Smooth muscle cell (in vitro differentiated cells): ENCODE measurements around the gene PHETA1. TPM values are rescaled to one million over a fixed set of nuclear protein-coding genes. Genes with fewer than 3 reads are reported as not detected.

Experiments used
- DNase-seq: peaks from one replicate; lab custom pipeline; 2025; ENCODE audit not compliant: unreplicated experiment; lab: John Stamatoyannopoulos, UW
- H2AFZ ChIP-seq: fragments of 200-600 bp; sonication (generic); 2 replicates; pipeline ENCODE4 v1.6.0; 2016; ENCODE audit warnings: antibody characterized with exemption, low read depth, mild to moderate bottlenecking
- H3F3A ChIP-seq: fragments of 200-600 bp; sonication (generic); 2 replicates; pipeline ENCODE4 v1.6.0; 2017; ENCODE audit warnings: antibody characterized with exemption, low read depth
- H3K27ac ChIP-seq: fragments of 200-600 bp; sonication (generic); 2 replicates; pipeline ENCODE4 v1.5.1; 2016; ENCODE audit warnings: low read depth, mild to moderate bottlenecking
- H3K27me3 ChIP-seq: fragments of 200-600 bp; sonication (generic); 2 replicates; pipeline ENCODE4 v1.6.1; 2016; ENCODE audit warnings: low read depth, mild to moderate bottlenecking
- H3K36me3 ChIP-seq: fragments of 200-600 bp; sonication (generic); 2 replicates; pipeline ENCODE4 v1.5.1; 2016; ENCODE audit warnings: low read depth
- H3K4me1 ChIP-seq: fragments of 200-600 bp; sonication (generic); 2 replicates; pipeline ENCODE4 v1.5.1; 2016; ENCODE audit warnings: low read depth
- H3K4me2 ChIP-seq: fragments of 200-600 bp; sonication (generic); 2 replicates; pipeline ENCODE4 v1.6.0; 2016; ENCODE audit warnings: mild to moderate bottlenecking
- H3K4me3 ChIP-seq: fragments of 200-600 bp; sonication (generic); 2 replicates; pipeline ENCODE4 v1.5.1; 2016; ENCODE audit warnings: mild to moderate bottlenecking
- H3K79me2 ChIP-seq: fragments of 200-600 bp; sonication (generic); 2 replicates; pipeline ENCODE4 v1.6.0; 2016; ENCODE audit warnings: low read depth, mild to moderate bottlenecking
- H3K9ac ChIP-seq: fragments of 200-600 bp; sonication (generic); 2 replicates; pipeline ENCODE4 v1.6.0; 2016; ENCODE audit warnings: low read depth
- H3K9me3 ChIP-seq: fragments of 200-600 bp; sonication (generic); replicated peaks from 2 replicates; pipeline ENCODE4 v1.5.1; 2016; ENCODE audit warnings: low read depth
- H4K20me1 ChIP-seq: fragments of 200-600 bp; sonication (generic); 2 replicates; pipeline ENCODE4 v1.6.0; 2016; ENCODE audit warnings: low read depth
- WGBS: methylation state at CpG from one replicate; pipeline ENCODE4 v1.1.7; 2016; ENCODE audit warnings: low lambda C conversion rate; 5-methylcytosine and 5-hydroxymethylcytosine counted together
- polyA plus RNA-seq: library from polyadenylated mRNA; unstranded; fragments of >200 nt; fragmentation: Nextera tagmentation; extraction: Ambion mirVana; gene quantifications from 2 replicates; pipeline ENCODE4 v1.2.1, GENCODE V29; 2016
- small RNA-seq: library from RNA; depleted of rRNA; stranded (forward); fragments of <200 nt; gene quantifications from one replicate; pipeline ENCODE3, GENCODE V24; 2014
- total RNA-seq: library from RNA; depleted of rRNA; stranded (reverse); fragments of >200 nt; gene quantifications from 2 replicates; pipeline ENCODE4 v1.2.3, GENCODE V29; 2014
- TF ChIP-seq, protein P1 (sequence below): fragments of 200-600 bp; sonication (generic); IDR thresholded peaks from 2 replicates; pipeline ENCODE4 v1.5.1; 2017; ENCODE audit warnings: borderline replicate concordance, mild to moderate bottlenecking, antibody characterized with exemption; ENCODE audit not compliant: insufficient read depth, poor library complexity, severe bottlenecking

The PHETA1 gene
- total and polyA plus RNA-seq, 2 experiments from 2014 or later, result 2.9 to 9.3 TPM

DNA sequence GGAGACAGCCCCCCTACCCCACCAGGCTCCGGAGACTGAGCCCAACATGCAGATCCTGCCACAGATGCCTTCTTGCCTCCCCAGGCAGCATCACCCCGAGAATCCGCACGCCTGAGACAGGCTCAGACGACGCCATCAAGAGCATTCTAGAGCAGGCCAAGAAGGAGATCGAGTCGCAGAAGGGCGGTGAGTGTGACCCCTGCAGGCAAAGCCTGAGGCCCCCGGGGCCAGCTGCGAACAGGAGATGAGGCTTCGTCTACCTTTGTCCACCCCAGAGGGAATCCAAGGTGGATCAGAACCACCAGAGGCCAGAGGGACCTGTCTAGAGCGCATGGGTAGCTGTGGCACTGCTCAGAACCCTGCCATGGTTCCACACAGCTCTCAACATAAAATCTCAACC, 56.9 kb downstream of the PHETA1 start:
- Histone ChIP-seq H3K27ac (no peak overlapping the region), H3K4me3 (no peak overlapping the region), H4K20me1 (no peaks in the 10 kb centered on the region), H3K9ac (no peak overlapping the region), H3K4me2 (no peak overlapping the region), H3K9me3 (no peaks in the 10 kb centered on the region), H3F3A (no peaks in the 10 kb centered on the region), H2AFZ (no peak overlapping the region), H3K36me3 (no peaks in the 10 kb centered on the region), H3K27me3 (no peaks in the 10 kb centered on the region), H3K4me1 (no peaks in the 10 kb centered on the region), H3K79me2 (no peaks in the 10 kb centered on the region)
- TF ChIP-seq, protein P1, sequence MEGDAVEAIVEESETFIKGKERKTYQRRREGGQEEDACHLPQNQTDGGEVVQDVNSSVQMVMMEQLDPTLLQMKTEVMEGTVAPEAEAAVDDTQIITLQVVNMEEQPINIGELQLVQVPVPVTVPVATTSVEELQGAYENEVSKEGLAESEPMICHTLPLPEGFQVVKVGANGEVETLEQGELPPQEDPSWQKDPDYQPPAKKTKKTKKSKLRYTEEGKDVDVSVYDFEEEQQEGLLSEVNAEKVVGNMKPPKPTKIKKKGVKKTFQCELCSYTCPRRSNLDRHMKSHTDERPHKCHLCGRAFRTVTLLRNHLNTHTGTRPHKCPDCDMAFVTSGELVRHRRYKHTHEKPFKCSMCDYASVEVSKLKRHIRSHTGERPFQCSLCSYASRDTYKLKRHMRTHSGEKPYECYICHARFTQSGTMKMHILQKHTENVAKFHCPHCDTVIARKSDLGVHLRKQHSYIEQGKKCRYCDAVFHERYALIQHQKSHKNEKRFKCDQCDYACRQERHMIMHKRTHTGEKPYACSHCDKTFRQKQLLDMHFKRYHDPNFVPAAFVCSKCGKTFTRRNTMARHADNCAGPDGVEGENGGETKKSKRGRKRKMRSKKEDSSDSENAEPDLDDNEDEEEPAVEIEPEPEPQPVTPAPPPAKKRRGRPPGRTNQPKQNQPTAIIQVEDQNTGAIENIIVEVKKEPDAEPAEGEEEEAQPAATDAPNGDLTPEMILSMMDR, result no peak
- WGBS, result 91% methylated on average over 13 of the region's 13 CpGs
- no peak for DNase-seq

DNA sequence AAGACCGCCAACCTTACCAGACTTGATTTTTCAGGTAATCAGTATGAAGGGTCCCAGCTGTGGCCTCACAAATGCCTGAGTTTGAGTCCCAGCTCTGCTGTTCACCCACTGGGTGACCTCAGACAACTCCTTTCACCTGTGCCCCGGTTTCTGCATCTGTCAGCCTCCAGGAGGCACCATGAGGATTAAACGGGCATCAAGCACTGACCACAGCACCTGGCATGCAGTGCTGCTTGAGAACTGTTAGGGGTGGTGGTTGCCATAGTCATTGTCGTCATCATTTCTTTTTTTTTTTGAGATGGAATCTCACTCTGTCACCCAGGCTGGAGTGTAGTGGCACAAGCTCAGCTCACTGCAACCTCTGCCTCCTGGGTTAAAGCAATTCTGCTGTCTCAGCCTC, 57.9 kb downstream of the PHETA1 start:
- no peak overlapping the region for H3K4me2 ChIP-seq
- WGBS, result 92% methylated on average over 4 of the region's 4 CpGs
- TF ChIP-seq, protein P1, result no peak

More for the DNA sequence above, 57.9 kb downstream of the PHETA1 start:
- H3K4me1 ChIP-seq, result no peaks in the 10 kb centered on the region
- H3K9ac ChIP-seq, result no peak overlapping the region
- no peaks in the 10 kb centered on the region for H3K9me3 ChIP-seq
- H3F3A ChIP-seq, result no peaks in the 10 kb centered on the region
- no peak overlapping the region for H3K4me3 ChIP-seq
- no peaks in the 10 kb centered on the region for H3K79me2 ChIP-seq
- no peaks in the 10 kb centered on the region for H3K36me3 ChIP-seq
- no peaks in the 10 kb centered on the region for H4K20me1 ChIP-seq
- H3K27ac ChIP-seq, result no peak overlapping the region
- H2AFZ ChIP-seq, result no peak overlapping the region
- H3K27me3 ChIP-seq, result no peaks in the 10 kb centered on the region
- DNase-seq, result no peak

Small RNA genes within 50 kb of the gene (small RNA-seq; reads per million reads assigned to genes)
- not detected for gene RNA5SP373

Other genes with a start within 250 kb of the PHETA1 start
- 5.2 and 6.1 TPM in 2 replicates for gene SH2B3, start 36.8 kb upstream of the PHETA1 start, total RNA-seq
- gene SH2B3, start 36.8 kb upstream of the PHETA1 start, polyA plus RNA-seq, result 3.7 and 4.7 TPM in 2 replicates
- 26.8 and 29.3 TPM in 2 replicates for gene ATXN2, start 230.2 kb upstream of the PHETA1 start, total RNA-seq
- 39.6 and 46.3 TPM in 2 replicates for gene ATXN2, start 230.2 kb upstream of the PHETA1 start, polyA plus RNA-seq